GM19452 (cell line): ENCODE results near the gene EPB41L1.
"Not testable (repeated sequence)": the region's sequence is repeated elsewhere in the genome, so short reads cannot be mapped to it uniquely, and the experiment has no call there.

ENCODE experiments used
- ATAC-seq: cut with Tn5 transposase; IDR thresholded peaks from one replicate; pipeline ENCODE4 v1.9.1; 2021; ENCODE audit not compliant: unreplicated experiment

EPB41L1 gene

DNA sequence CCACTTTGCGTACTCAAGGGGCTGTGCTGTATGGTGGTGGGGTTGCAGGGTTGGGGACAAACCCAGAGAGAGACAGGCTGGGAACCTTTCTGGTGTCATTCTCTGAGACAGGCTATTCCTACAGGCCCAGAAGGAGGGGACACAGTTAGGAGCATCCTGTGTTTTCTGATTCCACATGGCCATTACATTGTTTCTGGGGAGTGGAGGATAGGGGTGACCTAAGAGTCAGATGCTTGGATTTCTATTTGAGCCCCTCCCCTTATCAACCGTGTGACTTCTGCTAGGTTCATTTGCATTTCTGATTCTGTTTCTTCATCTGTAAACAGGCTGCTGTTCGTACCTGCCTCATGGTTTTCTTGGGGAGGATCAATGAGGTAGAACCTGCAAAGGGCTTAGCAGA, 29.4 kb upstream of the EPB41L1 start:
- no peak for ATAC-seq

DNA sequence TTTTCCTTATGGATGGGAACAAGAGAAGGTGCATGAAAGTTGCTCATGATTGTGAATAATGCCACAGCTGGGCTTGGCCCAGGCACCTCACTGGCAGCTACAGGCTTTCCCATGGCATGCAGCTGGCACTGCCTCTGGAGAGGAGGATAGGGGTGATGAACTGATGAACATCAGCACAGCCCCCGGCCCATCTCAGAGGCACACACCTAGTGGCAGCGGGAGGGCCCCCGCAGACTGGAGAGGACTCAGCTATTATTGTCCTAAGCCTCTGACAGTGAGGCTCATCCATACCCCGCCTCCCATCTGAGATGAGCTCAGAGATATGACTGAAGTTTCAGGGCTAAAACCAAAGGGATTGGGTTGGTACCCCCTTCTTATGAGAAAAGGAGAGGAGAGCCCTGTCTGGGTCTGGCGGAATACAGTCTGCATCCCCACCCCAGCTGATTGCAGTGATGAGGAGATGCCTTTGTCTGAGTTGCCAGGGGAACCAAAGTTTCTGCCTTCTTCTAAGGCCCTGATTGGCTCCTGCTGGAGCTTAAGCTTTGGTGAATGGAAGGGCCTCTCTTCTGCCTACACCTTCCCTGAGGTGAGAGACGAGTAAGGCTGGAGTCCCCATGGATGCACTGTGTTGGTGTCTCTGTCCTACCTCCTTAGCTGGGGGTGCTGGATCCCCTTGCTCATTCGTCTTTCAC, 27.6 kb upstream of the EPB41L1 start:
- ATAC-seq = no peak

DNA sequence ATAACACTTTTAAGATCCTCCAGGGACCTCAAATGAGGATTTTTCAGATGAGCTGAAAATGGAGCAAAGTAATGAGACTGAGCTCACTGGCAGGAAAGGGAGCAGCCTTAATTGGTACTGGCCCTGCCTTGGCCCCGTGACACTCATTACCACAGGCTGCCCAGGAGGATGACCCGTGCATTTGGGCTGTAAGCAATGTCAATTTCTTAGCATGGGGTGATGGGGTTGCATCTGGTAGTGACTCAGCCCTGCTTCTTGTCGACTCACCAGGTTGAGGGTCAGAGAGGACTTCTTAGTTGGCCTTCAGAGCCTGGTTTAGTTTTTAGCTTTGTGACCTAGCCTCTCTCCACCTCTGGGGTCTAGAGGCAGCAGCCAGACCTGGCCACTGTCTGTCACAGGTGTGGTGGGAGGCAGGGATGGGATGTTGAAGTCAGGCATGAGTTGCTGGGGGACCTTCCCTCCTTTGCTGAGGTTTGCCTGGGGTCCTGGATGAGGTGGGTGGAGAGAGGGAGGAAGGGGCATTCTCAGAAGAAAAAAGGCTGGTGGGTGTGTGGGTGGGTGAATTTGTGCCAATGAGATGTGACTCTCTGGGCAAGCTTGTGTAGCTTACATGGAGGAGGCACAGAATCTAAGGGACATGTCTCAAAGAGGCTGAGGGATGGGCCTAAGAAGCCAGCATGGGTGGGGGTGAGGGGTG, 25.9 kb upstream of the EPB41L1 start:
- ATAC-seq = no peak

DNA sequence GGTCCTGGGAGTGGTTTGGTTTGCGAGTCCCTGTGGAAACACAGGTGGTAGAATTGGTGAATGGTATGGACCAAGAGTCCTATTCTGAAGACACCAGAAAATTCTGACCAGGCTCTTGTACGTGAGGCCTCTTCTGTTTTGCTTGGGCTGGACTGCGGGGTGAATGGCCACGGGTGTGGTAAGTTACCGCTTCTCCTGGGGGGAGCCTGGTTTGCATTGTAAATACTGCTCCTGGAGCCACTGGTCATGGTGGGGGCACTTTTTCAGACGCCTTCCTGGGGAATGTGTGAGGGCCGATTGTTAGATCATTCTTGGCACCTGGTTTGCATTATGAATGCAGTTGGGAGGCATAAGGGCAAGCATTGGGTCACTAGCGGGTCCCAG, 25.4 kb upstream of the EPB41L1 start:
- no peak for ATAC-seq

DNA sequence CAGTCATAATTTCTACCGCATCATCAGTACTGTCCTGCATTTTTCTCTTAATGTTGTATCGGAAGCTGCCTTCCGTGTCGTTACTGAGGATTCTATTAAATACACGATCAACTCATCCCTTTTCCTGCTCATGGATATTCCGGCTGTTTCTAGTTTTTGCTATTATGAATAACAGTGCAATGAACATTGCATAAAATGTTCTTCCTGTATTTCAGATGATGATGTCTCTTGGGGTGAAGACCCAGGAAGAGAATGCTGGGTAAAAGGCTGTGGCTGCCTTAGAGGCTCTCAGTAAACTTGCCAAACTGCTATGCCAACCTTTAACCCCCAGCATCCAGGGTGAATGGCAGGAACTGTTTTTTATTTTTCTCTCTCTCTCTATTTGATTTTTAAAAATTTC, 24.1 kb upstream of the EPB41L1 start:
- no peak for ATAC-seq

DNA sequence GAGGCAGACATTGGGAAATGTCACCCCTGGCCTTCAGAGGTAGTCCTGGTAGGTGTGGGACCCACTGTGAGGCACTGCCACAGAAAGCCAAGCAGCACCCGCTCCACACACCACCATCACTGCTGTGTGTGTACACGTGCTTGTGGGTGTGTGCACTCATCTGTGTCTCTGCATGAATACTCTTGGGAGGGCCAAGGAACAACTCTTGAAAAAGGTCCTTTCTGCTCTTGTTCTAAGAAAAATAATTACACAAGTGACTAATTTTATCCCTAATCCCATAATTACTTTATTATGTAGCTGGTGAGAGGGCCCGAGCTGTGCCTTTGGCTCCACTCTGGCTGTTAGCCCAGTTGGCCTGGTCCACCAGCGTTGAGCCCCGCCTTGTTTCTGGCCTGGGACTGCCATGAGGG, 21.7 kb upstream of the EPB41L1 start:
- no peak for ATAC-seq

DNA sequence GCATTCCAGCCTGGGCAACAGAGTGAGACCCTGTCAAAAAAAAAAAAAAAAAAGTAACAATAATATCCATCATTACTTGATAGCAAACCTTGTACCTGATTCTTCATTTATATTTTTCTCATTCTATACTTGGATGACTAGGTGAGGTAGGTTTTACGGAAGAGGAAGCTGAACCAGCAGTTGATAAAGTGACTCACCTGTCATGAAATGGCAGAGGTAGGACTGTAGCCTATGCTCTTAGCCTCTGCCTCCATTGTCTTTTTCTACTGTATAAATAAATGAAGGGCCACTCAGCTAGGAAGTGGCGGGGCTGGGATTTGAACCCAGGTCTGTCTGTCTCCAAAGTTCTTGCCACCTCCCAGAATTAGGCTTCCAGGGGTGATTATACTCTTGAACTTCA, 20.7 kb upstream of the EPB41L1 start:
- ATAC-seq = no peak

DNA sequence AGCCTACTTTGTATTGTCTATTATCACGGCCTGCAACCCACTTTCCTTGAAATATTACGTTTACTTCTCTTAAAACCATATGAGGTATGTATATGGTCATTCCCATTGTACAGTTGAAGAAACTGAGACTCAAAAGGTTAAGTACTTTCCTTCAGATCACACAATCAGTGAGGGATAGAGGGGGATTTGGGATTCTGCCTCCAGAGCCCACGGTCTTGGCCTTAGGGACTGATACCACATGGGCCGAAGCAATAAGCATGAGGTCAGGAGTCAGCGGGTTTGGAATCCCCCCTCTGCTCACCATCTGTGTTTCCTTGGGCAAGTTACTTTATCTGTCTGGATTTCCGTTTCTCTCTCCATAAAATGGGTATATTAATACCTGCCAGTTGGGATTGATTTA, 19.4 kb upstream of the EPB41L1 start:
- ATAC-seq = no peak

DNA sequence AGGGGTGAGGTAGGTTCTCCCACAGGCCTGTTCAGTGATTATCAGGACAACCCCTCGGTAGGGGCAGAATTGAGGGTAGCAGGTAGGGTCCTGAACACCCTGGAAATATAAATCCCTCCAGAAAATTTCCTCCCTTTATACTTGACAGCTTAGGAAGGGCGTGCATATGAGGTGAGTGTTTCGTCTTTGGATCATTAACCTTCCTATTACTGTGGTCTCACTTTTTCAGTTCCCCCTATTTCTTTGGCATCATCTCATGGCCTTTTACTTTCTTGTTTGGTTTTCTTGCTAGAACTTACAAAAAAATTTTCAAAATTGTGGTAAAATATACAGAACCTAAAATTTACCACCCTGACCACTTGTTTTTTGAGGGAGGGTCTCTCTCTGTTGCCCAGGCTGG, 18.7 kb upstream of the EPB41L1 start:
- ATAC-seq = no peak

DNA sequence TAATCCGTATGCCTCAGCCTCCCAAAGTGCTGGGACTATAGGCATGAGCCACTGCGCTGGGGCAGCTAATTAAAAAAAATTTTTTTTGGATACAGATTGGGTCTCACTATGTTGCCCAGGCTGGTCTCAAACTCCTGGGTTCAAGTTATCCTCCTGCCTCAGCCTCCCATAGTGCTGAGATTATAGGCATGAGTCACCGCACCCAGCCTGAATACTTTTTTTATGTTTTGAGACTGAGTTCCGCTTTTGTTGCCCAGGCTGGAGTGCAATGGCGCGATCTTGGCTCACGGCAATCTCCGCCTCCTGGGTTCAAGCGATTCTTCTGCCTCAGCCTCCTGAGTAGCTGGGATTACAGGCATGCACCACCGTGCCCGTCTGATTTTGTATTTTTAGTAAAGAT, 17.2 kb upstream of the EPB41L1 start:
- not testable (repeated sequence) for ATAC-seq

DNA sequence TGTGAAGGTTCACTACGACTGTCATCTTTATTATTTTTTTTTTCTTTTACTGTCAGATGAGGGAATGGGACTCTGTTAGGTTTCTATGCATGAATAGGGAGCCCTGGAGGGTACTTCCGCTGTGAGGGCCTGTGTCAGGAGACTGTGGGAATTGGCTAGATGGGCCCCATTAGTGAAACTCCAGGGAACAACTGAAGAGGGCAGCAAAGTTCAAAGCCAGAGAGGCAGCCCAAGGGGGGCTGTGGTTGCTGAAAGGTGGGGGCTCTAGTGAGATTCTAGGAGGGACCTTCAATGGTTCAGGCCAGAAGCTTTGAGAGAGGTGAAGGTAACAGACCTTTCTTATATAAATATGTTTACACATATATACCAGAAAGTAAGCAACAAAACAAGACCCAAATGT, 13.2 kb upstream of the EPB41L1 start:
- no peak for ATAC-seq

DNA sequence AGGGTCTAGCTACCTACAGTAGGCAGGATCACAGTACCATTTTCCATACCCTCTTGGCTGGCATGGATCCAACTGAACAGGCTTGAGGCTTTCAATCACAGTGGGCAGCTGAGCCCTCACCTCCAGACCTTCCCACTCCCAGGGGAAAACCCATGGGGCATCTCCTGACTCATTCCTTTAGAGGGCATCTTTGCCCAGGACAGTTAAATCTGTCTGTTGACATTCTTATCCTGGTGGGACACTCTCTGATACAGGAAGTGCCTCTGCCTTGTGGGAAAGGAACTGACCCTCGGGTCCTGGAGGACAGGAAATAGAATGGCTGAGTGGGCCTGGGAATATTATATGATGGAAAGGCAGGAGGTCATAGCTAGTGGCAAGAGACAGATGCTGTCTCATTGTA, 10.2 kb upstream of the EPB41L1 start:
- ATAC-seq = no peak

DNA sequence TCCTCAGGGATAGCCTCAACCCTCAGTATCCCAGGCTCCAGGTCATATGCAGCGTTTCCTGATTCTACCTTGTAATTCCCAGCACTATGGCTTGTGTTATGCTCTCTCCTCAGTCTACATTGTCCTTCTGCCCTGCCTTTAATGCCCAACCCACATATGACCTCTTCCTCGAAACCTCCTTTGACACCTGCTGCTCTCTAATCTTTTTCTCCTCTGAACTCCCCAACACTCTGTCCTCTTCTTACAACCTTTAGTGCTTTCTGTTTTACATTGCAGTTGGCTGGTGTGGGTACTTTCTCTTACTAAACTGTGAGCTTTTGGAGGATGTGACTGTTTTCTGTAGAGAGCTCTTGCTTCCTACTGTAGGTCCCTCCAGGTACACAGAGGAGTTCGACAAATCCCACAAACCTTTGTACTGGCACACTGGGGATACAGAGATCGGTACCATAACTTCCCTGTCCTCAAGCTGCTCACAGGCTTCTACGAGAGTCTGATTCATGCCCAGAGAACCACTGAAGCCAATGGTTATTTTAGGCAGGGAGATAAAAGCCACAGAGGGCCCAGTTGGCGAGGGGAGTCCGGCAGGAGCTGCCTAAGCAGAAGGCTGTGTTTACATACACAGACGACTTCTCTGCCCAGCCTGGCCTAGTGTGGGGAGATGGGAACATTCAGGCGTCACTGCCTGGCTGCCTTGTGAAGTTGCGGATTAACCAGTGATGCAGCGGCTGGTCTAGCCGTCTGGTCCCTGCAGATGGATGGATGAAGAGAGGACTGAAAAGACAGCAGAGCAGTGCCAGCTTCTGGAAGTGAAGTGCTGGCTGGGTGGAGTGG, 8.4 kb upstream of the EPB41L1 start:
- ATAC-seq = no peak

DNA sequence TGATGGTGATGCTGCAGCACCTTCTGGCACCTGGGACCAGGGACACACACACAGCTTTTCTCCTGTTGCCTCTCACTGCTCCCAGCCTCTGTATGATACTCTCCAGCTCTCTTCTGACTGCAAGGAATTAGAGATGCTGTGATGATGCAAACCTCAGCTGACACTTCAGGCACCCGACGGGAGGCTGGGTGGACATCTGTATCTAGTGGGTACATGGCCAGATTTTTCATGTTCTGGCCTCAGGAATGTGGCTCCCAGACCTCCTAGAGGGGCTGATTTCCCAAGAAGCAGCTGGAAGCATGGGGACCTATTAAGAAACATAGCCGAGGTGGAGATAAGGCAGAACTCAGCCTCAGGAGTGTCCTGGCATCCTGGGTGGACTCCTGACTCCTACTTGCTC, 6.8 kb upstream of the EPB41L1 start:
- ATAC-seq = no peak

DNA sequence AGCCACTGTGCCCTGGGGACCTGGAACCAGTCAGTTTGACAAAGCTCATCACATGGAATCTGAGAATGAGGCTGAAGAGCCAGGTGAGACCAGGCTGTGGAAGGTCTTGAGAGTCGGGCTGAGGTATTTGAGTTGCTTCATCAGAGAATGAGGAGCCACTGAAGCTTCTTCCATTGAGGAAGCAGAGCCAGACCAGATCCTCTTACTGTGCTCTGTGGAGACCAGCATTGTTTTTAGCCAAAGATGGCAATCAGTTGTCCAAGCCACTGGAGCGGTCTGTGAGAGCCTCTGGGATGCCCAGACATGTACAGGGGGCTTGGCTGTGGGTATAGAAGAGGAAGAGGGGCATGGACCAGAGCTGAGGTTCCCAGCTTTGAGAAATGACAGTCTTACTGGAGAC, 6.1 kb upstream of the EPB41L1 start:
- ATAC-seq = no peak

DNA sequence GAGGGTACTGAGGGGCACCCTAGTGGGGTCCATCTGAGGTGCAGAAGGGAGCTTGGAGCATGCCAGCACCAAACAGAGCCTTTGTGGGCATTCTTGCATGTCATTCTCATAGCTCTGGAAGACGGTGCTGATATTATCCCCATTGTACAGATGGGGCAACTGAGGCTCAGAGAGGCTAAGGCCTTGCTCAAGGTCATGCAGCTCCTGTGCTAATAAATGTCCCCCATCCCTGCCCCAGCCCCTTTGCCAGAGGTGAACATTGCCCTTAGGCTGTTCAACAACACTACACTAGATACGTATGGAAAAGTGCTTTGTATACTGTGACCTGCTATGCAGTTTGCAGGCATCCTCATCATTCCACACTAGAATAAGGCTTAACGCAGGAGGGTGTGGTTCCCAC, 5.5 kb upstream of the EPB41L1 start:
- no peak for ATAC-seq

DNA sequence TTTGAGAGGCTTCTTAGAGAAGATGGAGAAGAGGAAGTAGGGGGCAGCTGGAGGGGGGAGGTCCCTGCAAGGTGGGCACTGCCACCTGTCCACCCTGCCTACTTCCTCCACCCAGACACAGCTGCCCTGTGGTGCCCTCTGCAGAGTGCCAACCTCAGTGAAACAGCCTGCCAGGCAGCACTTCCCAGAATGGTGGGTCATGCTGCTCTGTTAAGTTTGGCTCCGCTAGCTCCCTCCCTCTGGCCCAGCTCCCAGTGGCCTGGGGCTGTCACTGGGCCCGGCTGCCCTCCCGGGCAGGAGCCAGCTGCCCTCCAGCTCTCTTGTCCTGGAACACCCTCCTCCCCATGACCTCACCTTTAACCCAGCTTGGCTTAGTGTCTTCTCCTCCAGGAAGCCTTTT, 5.1 kb upstream of the EPB41L1 start:
- no peak for ATAC-seq

DNA sequence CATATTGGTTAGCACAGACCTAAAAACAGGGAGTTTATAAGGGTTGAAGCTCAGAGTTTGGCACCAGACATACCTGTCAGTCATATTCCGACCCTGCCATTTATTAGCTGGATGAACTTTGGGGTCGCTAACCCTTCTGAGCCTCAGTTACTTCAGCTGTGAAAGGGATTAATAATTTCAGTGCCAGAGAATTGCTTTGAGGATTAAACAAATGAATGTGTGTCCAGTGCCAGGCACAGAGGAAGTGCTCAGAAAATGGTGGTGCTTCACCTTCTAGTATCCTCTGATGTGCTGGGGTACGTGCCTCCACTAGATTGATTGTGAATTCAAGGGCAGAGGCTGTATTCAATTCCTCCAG, 4.1 kb upstream of the EPB41L1 start:
- no peak for ATAC-seq

DNA sequence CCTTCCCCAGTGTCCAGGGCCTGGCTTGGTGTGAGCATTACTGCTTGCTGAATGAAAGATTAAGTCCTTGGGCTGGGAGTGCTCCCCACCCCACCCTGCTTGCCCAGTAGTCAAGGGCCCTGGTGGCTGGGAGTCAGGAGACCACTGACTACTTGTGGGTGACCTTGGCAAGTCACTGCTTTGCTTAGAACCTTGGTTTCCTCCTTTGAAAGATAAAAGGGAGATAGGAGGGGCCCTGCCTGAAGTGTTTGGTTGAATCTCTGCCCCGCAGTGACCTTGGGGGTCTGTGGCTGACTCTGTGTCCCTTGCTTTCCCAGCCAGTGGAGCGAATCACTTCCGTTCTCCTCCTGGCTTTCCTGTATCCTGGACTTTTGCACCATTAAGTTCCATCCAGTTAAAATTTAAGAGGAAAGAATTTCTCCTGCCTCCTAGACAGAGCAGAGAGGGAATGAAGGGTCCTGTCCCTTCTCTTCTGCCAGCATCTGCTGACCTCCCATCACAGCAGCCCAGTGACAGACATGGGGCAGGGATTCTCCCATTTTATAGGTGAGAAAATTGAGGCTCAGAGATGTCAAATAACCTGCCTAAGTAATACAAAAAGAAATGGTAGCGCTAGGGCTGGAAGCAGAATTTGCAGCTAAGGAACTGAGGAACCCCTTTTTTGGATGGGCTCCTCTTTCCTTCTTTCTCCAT, 3.5 kb upstream of the EPB41L1 start:
- no peak for ATAC-seq

DNA sequence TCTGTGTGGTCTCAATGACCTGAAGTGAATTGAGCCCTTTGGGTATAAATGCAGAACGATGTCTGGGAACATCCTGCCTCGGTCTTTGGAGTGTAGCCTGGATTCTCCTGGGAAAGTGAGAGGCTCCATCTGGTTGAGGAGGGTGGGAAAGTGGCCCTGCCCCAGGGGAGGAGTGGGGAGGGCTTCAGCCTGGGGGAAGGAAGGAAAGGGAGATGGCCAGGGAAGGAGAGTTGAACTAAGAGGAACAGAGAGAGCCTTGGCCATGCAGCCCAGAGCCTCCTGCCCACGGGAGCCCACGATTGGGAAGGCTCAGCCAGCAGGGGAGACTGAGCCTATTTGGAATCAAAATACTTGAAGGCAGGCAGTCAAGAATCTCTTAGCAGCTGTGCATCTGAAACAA, 2.3 kb upstream of the EPB41L1 start:
- ATAC-seq = no peak

DNA sequence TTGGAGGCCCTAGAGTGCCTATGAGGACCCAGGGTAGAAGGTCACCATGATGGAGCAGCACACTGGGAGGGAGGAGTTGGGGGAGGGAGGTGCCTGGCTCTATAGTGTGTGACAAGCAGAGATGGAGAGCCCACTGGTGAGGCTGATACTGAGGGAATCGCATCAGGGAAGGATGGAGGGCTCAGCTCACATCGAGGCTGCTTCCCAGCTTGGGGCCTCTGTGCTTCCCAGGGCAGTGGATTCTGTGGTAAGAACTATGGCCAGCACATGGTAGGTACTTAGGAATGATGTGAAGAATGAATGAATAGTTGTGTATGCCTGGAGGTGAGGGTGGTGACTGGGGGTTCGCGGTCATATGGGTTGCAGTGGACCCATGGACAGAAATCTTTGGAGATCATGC, 1.3 kb upstream of the EPB41L1 start:
- no peak for ATAC-seq
